GM12874 (cell line): ENCODE results near the gene GPANK1.

Source experiments
- TF ChIP-seq, protein P1 (sequence below): IDR thresholded peaks from 2 replicates; pipeline ENCODE4 v1.5.1; 2011; ENCODE audit warnings: low read depth, mild to moderate bottlenecking, control low read depth, low read length, moderate library complexity; ENCODE audit not compliant: insufficient read depth

GPANK1 gene

GRCh38 chr6:31651602-31652191 lies 13.1 kb downstream of the GPANK1 start:
- TF ChIP-seq, protein P1, sequence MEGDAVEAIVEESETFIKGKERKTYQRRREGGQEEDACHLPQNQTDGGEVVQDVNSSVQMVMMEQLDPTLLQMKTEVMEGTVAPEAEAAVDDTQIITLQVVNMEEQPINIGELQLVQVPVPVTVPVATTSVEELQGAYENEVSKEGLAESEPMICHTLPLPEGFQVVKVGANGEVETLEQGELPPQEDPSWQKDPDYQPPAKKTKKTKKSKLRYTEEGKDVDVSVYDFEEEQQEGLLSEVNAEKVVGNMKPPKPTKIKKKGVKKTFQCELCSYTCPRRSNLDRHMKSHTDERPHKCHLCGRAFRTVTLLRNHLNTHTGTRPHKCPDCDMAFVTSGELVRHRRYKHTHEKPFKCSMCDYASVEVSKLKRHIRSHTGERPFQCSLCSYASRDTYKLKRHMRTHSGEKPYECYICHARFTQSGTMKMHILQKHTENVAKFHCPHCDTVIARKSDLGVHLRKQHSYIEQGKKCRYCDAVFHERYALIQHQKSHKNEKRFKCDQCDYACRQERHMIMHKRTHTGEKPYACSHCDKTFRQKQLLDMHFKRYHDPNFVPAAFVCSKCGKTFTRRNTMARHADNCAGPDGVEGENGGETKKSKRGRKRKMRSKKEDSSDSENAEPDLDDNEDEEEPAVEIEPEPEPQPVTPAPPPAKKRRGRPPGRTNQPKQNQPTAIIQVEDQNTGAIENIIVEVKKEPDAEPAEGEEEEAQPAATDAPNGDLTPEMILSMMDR: no peak

DNA sequence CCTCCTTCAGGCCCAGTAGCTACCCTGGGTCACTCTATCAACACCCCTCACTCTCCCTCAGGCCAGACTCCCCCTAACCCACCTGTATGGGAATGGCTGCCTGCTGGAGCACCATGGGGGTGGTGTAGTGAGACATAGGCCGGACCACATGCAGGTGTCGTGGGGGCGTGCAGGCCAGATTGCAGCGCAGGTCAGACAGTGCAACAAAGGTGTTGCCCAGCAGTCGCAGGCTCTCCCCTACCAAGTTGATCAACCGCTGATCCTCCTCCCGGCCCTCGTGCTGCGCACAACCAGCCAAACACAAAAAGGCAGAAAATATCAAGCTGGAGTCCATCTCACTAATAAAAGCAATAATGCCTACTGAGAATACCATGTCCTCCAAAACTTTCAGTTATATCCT lies 19.5 kb downstream of the GPANK1 start:
- TF ChIP-seq, protein P1: no peak

DNA sequence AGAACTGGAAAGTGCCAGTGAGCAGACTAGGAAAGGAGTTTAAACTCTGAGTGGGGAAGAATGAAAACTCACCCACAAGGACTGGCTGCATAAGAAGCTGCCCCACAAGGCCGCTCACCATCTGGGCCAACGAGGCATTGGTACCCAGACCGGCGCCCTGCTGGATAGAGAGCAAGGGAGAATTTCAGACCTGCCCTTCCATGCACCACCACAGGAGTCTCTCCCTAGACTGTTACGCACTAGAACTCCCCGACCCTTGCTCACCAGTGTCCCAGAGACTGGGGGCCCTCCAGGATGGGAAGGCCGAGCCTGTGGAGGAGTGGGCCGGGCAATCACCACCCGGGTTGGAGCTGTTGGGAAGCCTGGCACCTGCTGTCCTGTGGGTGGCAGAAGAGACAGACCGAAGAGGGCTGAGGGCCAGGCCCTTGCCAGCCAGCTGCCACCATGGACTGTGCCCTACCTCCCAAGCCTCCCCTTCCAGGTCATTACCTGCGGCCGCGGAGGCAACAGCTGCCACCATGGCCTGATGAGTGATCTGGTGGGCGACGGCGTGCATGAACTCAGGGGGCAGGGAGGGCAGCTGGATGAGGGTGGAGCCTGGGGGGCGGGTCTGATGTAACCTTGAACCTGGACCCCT lies 20.9 kb downstream of the GPANK1 start:
- TF ChIP-seq, protein P1: no peak

DNA sequence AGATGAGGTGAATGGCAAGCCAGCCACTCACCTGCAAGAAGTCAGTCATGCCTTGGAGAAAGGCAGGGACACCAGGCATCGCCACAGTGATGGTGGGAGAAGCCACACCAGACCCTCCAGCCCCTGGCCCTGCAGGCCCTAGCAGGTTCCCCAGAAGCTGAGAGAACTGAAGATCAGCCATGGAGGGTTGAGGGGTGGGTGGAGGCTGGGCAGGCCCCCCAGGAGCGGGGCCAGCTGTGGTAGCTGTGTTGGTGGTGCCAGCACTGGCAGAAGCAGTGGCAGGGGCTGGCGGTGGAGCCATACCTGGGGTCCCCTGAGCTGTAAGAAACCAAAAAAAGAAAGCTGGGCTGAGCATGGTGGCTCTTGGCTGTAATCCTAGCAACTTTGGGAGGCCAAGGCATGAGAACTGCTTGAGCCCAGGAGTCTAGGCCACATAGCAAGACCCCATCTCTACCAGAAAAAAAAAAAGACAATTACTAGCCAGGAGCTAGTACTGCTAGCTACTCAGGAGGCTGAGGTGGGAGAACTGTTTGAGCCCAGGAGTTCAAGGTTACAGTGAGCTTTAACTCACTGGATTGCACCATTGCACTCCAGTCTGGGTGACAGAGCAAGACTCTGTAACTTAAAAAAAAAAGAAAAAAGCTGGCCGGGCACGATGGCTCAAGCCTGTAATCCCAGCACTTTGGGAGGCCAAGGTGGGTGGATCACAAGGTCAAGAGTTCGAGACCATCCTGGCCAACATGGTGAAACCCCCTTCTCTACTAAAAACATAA lies 21.8 kb downstream of the GPANK1 start:
- TF ChIP-seq, protein P1: no peak

GRCh38 chr6:31641370-31641769 lies 23.4 kb downstream of the GPANK1 start:
- TF ChIP-seq, protein P1: no peak

- TF ChIP-seq, protein P1: no peak
These were observed 24.2 kb downstream of the GPANK1 start for GRCh38 chr6:31640612-31641011.

DNA sequence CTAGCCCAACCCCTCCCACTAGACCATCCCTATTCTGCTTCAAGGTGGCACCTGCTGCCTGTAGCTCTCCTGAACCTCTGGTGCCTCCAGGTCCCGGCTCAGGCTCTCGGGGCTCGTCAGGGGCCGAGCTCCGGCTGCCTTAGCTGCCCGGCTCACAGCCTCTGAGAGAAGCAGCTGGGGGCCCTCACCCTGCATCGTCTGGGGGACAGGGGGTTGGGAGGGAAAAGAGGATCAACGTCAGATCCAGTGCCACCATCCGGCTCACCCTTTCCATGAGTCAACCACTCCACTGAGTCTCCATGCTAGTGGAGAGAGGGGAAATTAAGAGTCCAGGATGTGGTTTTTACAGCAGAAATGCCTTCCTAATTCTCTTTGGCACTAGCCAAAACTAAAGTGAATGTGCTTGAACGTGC lies 25.3 kb downstream of the GPANK1 start:
- TF ChIP-seq, protein P1: no peak
